Mesothelial cell of epicardium (in vitro differentiated cells): ENCODE results near the gene KIRREL2. TPM values are rescaled to one million over a fixed set of nuclear protein-coding genes. Genes with fewer than 3 reads are reported as not detected.

ENCODE experiments used
- DNase-seq, 2 experiments: peaks; one replicate each; pipeline ENCODE4 v3.0.0; 2021; ENCODE audit warnings: low spot score in 2 of 2; ENCODE audit not compliant: unreplicated experiment in 2 of 2
- H3K27ac Mint-ChIP-seq: 2 replicates; pipeline ENCODE4 v1.8.0; 2021; ENCODE audit warnings: mixed read lengths
- H3K27me3 Mint-ChIP-seq: 2 replicates; pipeline ENCODE4 v1.8.0; 2021; ENCODE audit warnings: low read depth, mixed read lengths
- H3K36me3 Mint-ChIP-seq: 2 replicates; pipeline ENCODE4 v1.8.0; 2021; ENCODE audit warnings: mixed read lengths
- H3K4me1 Mint-ChIP-seq: 2 replicates; pipeline ENCODE4 v1.8.0; 2021; ENCODE audit warnings: mixed read lengths
- H3K4me3 Mint-ChIP-seq: 2 replicates; pipeline ENCODE4 v1.8.0; 2021; ENCODE audit warnings: mild to moderate bottlenecking, moderate library complexity, mixed read lengths
- H3K9me3 Mint-ChIP-seq: 2 replicates; pipeline ENCODE4 v1.8.0; 2021; ENCODE audit warnings: mixed read lengths
- total RNA-seq: library from RNA; stranded (reverse); gene quantifications from 3 replicates; pipeline ENCODE4 v1.2.1, GENCODE V29; 2021
- TF ChIP-seq, protein P1 (sequence below): fragments of 200-600 bp; sonication (generic); IDR thresholded peaks from one replicate; pipeline ENCODE4 v1.5.0; 2021; ENCODE audit warnings: antibody characterized with exemption; ENCODE audit not compliant: unreplicated experiment

KIRREL2 gene
- total RNA-seq, 1 donor from 2014 or later = 1.4 TPM

DNA sequence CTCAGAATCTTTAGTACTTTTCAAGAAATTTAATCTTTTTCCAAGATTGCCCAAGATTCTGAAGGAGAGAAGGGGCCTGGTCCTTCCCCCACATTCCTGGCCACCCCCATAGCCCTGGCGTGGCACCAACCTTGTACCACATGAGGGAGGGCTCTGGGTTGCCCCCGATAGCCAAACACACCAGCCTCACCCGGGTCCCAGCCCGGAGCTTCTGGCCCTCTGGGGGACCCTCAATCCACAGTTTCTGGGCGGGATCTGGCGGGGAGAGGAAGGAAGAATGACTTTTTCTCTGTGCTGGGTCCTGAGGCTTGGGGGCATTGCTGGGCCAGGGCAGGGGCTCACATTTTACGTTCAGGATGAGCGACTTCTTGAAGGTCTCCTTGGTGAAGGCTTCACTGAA is 8.8 kb upstream of the KIRREL2 start:
- no peaks in the 10 kb centered on the region for H3K36me3 Mint-ChIP-seq
- no peaks in the 10 kb centered on the region for H3K9me3 Mint-ChIP-seq
- H3K27ac Mint-ChIP-seq = no peak overlapping the region
- TF ChIP-seq, protein P1, sequence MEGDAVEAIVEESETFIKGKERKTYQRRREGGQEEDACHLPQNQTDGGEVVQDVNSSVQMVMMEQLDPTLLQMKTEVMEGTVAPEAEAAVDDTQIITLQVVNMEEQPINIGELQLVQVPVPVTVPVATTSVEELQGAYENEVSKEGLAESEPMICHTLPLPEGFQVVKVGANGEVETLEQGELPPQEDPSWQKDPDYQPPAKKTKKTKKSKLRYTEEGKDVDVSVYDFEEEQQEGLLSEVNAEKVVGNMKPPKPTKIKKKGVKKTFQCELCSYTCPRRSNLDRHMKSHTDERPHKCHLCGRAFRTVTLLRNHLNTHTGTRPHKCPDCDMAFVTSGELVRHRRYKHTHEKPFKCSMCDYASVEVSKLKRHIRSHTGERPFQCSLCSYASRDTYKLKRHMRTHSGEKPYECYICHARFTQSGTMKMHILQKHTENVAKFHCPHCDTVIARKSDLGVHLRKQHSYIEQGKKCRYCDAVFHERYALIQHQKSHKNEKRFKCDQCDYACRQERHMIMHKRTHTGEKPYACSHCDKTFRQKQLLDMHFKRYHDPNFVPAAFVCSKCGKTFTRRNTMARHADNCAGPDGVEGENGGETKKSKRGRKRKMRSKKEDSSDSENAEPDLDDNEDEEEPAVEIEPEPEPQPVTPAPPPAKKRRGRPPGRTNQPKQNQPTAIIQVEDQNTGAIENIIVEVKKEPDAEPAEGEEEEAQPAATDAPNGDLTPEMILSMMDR = no peak
- H3K4me3 Mint-ChIP-seq = no peak overlapping the region
- H3K4me1 Mint-ChIP-seq = peaks cover 19% of the 10 kb centered on the region
- DNase-seq = no peak
- peaks cover 96% of the 10 kb centered on the region for H3K27me3 Mint-ChIP-seq

DNA sequence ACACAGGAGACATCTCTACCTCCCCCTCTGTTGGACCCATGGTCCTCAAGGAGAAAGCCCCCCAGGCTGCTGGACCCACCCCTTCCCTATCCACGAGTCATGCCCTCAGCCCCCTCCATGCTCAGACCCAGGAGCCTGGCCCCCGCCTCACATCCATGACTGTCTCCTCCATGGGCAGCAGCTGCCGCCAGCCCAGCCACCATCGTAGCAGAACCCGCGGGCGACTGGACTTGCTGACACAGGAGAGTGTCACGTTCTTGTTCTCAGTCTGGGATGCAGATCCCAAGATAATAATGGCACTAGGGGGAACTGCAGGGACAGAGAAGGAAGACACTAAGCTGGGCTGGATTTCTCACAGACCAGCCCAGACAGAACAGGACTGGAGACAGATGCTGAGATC is 8.2 kb upstream of the KIRREL2 start:
- H3K9me3 Mint-ChIP-seq = no peaks in the 10 kb centered on the region
- no peak for DNase-seq
- peaks cover 96% of the 10 kb centered on the region for H3K27me3 Mint-ChIP-seq
- H3K4me1 Mint-ChIP-seq = peaks cover 19% of the 10 kb centered on the region
- H3K36me3 Mint-ChIP-seq = no peaks in the 10 kb centered on the region
- no peak overlapping the region for H3K27ac Mint-ChIP-seq
- TF ChIP-seq, protein P1 = no peak
- no peak overlapping the region for H3K4me3 Mint-ChIP-seq

DNA sequence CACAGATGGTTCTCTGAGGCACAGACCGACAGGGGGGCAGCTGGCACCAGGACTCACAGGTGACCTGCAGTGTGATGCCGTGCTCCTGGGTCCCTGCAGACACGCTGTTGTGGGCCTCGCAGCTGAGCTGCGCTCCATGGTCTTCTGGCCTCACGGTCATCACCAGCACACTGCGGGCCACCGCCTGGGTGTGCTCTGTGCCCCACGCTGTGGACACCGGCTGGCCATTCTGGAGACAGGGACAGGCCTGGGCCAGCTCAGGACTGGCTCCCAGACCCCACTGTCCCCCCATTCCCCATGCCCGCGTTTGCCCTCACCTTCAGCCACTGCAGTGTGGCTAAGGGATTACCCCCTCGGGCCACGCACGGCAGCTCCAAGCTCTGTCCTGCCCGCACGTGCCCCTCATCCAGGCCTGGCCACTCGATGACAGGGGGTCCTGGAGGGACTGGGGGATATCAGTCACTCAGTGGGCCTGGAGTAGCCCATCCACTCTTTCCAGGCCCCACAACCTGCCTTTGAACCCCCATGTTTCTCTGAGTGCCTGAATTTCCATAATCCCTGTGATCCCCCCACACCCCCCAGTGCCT is 7.7 kb upstream of the KIRREL2 start:
- H3K4me1 Mint-ChIP-seq = peaks cover 19% of the 10 kb centered on the region
- H3K27ac Mint-ChIP-seq = no peak overlapping the region
- peaks cover 93% of the 10 kb centered on the region for H3K27me3 Mint-ChIP-seq
- no peaks in the 10 kb centered on the region for H3K9me3 Mint-ChIP-seq
- no peaks in the 10 kb centered on the region for H3K36me3 Mint-ChIP-seq
- TF ChIP-seq, protein P1 = no peak
- DNase-seq = no peak
- no peak overlapping the region for H3K4me3 Mint-ChIP-seq

DNA sequence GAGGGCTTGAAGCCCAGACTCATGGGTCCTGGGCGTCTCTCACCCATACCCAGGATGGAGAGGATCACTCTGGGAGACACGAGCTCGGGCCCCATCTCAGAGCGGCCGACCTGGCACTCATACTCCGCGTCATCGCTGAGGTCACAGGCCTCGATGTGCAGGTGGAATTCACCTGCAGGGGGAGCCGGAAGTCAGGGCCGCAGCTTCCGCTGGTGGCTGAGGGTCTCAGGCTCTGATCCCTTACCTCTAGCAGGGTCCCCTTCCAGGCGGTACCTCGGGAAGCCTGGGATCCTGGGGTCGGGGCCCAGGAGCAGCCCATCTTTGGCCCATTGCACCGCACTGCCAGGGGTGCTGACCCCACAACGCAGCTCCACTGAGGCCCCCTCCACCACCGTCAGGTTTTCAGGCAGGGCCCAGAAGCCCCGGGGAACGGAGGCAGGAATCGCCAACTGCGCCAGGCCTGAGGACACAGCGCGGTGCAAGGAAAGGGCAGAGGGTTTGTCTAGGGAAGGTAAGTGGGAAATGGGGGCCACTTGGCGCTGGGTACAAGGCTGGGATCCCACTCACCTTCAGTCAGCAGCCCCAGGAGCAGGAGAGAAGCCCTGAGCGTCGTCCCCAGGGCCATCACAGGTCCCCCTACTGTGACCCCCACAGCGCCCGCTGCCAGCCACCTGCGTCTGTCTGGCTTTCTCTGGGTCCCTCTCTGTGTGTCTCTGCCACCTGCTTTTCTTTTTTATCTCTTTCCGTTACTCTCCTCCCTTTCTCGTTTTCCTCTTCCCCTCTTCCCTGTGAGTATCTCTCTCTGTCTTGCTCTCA is 5.3 kb upstream of the KIRREL2 start:
- DNase-seq = no peak
- Mint-ChIP-seq H3K4me1 (peaks cover 16% of the 10 kb centered on the region), H3K9me3 (no peaks in the 10 kb centered on the region), H3K4me3 (no peak overlapping the region), H3K27me3 (peaks cover 89% of the 10 kb centered on the region), H3K36me3 (no peaks in the 10 kb centered on the region), H3K27ac (no peak overlapping the region)
- TF ChIP-seq, protein P1 = no peak

DNA sequence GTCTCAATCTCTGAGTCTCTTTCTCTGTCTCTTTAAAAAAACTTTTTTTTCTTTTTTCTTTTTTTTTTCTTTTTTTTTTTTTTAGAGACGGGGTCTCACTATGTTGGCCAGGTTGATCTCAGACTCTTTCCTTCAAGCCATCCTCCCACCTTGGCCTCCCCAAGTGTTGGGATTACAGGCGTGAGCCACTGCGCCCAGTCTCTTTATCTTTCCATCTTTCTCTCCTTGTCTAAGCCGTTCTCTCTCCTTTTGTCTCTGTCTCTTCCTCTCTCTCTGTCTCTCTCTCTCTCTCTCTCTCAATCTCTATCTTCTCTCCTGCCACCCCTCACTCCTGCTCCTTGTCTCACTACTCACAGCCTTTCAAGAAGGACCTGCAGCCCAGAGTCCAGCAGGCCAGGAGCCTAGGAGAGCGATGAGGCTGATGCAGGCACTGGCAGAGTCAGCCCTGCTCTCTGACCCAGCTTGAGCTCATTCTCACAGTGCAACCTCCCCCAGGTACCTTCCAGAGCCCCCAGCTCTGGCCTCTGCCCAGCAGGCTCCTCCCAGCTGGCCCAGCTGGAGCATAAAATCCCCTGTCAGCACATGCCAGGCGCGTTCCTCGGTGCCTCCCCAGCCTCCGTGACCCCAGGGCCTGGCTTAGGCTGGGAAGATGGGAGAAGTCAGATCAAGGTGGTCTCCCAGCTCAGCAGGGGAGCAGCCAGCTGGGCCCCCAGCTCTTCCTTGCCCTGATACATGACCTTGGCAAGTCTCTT is 4.5 kb upstream of the KIRREL2 start, which contains the start of gene NPHS1:
NPHS1 (minus strand) TSS at position 476 of the 752 bp plus-strand sequence. CDS start 667 bp downstream, outside the sequence.
- Mint-ChIP-seq H3K4me3 (no peak within 1 kb of the TSS), H3K9me3 (no peaks in the 10 kb centered on the region), H3K27me3 (peaks cover 89% of the 10 kb centered on the region), H3K4me1 (peaks cover 16% of the 10 kb centered on the region), H3K27ac (no peak within 1 kb of the TSS), H3K36me3 (no peaks in the 10 kb centered on the region)
- no peak for DNase-seq
- TF ChIP-seq, protein P1 = no peak
